Lung (tissue), 12 donors: ENCODE measurements around the gene MEX3B. TPM values are rescaled to one million over a fixed set of nuclear protein-coding genes. Genes with fewer than 3 reads are reported as not detected.
"Not testable (repeated sequence)": the region's sequence is repeated elsewhere in the genome, so short reads cannot be mapped to it uniquely, and the experiment has no call there.

Experiments used
- ATAC-seq: fragments of 200-7000 bp; cut with Tn5 transposase; one replicate; pipeline ENCODE4 v1.9.1; 2020; ENCODE audit warnings: moderate number of reproducible peaks; ENCODE audit not compliant: insufficient read depth, low FRiP score
- DNase-seq, 3 donors: peaks; one replicate each; pipeline ENCODE4 v3.0.0-alpha.2; 2013 to 2017
- H3K27ac ChIP-seq, 2 donors: one replicate each; pipeline ENCODE4 v1.5.1; 2013; ENCODE audit warnings: mild to moderate bottlenecking in 2 of 2, moderate library complexity in 2 of 2, control low read depth in 1 of 2, inconsistent platforms in 1 of 2, low read depth in 1 of 2, low read length in 1 of 2
- H3K27me3 ChIP-seq, 3 donors: one replicate each; pipeline ENCODE4 v1.5.1; 2013; ENCODE audit warnings: low read length in 2 of 3; ENCODE audit not compliant: control insufficient read depth in 3 of 3, insufficient read depth in 3 of 3
- H3K36me3 ChIP-seq, 4 donors: one replicate each; pipeline ENCODE4 v1.5.1; 2013; ENCODE audit warnings: low read length in 4 of 4, mild to moderate bottlenecking in 1 of 4, moderate library complexity in 1 of 4; ENCODE audit not compliant: control insufficient read depth in 4 of 4, insufficient read depth in 4 of 4
- H3K4me1 ChIP-seq, 5 donors: one replicate each; pipeline ENCODE4 v1.5.1; 2013; ENCODE audit warnings: low read length in 5 of 5, mild to moderate bottlenecking in 2 of 5, moderate library complexity in 1 of 5; ENCODE audit not compliant: control insufficient read depth in 5 of 5, insufficient read depth in 5 of 5
- H3K4me3 ChIP-seq: one replicate; pipeline ENCODE4 v1.5.1; 2013; ENCODE audit warnings: mild to moderate bottlenecking, control low read depth, moderate library complexity
- H3K9ac ChIP-seq, 2 donors: one replicate each; pipeline ENCODE4 v1.5.1; 2013; ENCODE audit warnings: low read length in 2 of 2, control low read depth in 1 of 2; ENCODE audit not compliant: insufficient read depth in 1 of 2
- H3K9me3 ChIP-seq, 4 donors: one replicate each; pipeline ENCODE4 v1.5.1; 2013; ENCODE audit warnings: low read length in 3 of 4, mild to moderate bottlenecking in 1 of 4, moderate library complexity in 1 of 4; ENCODE audit not compliant: control insufficient read depth in 4 of 4, insufficient read depth in 3 of 4
- WGBS, 2 donors: extraction: QIAGEN DNeasy Blood & Tissue Kit; methylation state at CpG; one replicate each; pipeline ENCODE4 v1.1.7; 2013; 5-methylcytosine and 5-hydroxymethylcytosine counted together
- polyA plus RNA-seq, 2 donors: library from polyadenylated mRNA; stranded (reverse); fragments of 200-250 nt; gene quantifications; one replicate each; pipeline ENCODE4 v1.2.1, GENCODE V29; 2013
- total RNA-seq, 2 donors: library from RNA; depleted of rRNA in 1 of 2; stranded (reverse); fragments of >200 nt in 1 of 2; gene quantifications; one replicate each; pipeline ENCODE4 v1.2.1, GENCODE V29; 2014 to 2021
- TF ChIP-seq, protein P1 (sequence below): IDR thresholded peaks from 2 replicates; pipeline ENCODE4 v1.5.1; 2012; ENCODE audit warnings: mild to moderate bottlenecking; ENCODE audit errors: control extremely low read depth, extremely low read depth
- donor health status: control.
- donor health status: control.
- donor health status: Bipolar disorder and iron deficiency.
- donor health status: healthy.
- donor health status: DM: yes; HTN: yes; CAD: no.

Gene MEX3B
- total and polyA plus RNA-seq, 4 donors: 0.89 to 6.3 (median 1.8) TPM

DNA sequence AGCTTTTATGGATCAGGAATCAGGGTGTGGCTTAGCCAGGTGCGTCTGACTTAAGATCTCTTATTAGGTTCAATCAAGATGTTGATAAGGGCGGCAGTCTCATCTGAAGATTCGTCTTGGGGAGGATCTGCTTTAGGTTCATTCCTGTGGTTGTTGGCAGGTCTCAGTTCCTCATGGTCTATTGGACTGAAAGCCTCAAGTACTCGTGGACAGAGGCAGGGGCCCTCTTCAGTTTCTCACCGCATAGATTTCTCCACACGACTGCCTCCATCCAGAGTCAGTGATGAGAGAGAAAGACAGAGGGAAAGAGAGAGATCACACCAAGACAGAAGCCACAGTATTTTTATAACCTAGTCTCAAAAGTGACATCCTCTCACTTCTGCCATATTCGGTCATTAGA, 9.4 kb downstream of the MEX3B start:
- no peaks in the 10 kb centered on the region for H3K36me3 ChIP-seq
- no peaks in the 10 kb centered on the region for H3K27me3 ChIP-seq
- peaks cover 0 to 10% (median 0%) of the 10 kb centered on the region in 5 donors for H3K4me1 ChIP-seq
- DNase-seq (no peak), ATAC-seq (no peak)
- 87 to 90% methylated on average over 7 of the region's 7 CpGs for WGBS, 2 donors
- H3K9ac ChIP-seq: no peak overlapping the region
- no peaks in the 10 kb centered on the region for H3K9me3 ChIP-seq
- H3K4me3 ChIP-seq: no peak overlapping the region
- no peak overlapping the region for H3K27ac ChIP-seq
- TF ChIP-seq, protein P1, sequence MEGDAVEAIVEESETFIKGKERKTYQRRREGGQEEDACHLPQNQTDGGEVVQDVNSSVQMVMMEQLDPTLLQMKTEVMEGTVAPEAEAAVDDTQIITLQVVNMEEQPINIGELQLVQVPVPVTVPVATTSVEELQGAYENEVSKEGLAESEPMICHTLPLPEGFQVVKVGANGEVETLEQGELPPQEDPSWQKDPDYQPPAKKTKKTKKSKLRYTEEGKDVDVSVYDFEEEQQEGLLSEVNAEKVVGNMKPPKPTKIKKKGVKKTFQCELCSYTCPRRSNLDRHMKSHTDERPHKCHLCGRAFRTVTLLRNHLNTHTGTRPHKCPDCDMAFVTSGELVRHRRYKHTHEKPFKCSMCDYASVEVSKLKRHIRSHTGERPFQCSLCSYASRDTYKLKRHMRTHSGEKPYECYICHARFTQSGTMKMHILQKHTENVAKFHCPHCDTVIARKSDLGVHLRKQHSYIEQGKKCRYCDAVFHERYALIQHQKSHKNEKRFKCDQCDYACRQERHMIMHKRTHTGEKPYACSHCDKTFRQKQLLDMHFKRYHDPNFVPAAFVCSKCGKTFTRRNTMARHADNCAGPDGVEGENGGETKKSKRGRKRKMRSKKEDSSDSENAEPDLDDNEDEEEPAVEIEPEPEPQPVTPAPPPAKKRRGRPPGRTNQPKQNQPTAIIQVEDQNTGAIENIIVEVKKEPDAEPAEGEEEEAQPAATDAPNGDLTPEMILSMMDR: no peak

DNA sequence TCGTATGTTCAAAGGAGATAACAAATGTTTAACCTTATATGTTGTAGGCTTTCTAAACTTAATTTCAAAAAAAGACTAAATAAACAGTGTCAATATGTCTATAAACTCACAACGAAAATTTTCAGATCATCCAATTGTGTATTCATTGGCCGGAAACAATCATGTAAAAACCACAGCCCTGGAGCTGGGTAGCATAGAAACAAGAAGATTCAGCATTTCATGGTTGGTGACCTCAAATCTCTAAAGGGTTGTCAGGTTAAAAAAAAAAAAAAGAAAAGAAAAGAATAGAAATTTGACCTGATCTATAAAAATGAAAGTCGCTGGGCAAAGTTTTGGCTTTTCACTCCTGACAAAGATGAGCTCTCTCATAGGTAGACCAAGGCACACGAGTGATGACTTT, 13.9 kb downstream of the MEX3B start:
- Histone ChIP-seq H3K9me3 (peaks cover 0 to 2% (median 0%) of the 10 kb centered on the region in 4 donors), H3K27ac (no peak overlapping the region), H3K4me1 (no peaks in the 10 kb centered on the region), H3K4me3 (no peak overlapping the region), H3K9ac (no peak overlapping the region), H3K36me3 (no peaks in the 10 kb centered on the region), H3K27me3 (no peaks in the 10 kb centered on the region)
- WGBS, 2 donors: 75 to 83% methylated on average over 5 of the region's 5 CpGs
- DNase-seq: no peak
- no peak for ATAC-seq
- TF ChIP-seq, protein P1: no peak

DNA sequence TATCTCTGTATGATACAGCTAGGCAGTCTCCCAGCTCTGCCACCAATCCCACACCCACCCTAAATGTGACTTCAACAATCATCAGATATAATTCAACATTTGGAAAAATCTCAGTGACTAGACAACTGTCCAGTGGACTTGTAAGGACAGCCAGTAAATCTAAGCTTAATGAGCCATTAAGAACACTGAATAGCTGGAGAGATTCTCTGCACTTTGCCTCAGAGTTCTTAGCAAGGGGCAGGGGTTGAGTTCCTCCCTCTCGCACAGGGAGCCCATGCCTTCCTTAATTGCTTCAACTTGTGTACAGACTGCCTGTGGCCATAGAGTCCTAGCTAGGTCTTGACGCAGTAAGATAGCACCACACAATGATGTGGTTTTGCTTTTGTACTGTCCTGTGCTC, 15.6 kb downstream of the MEX3B start:
- no peak overlapping the region for H3K27ac ChIP-seq
- no peaks in the 10 kb centered on the region for H3K36me3 ChIP-seq
- H3K27me3 ChIP-seq: no peaks in the 10 kb centered on the region
- H3K4me1 ChIP-seq: no peaks in the 10 kb centered on the region
- H3K4me3 ChIP-seq: no peak overlapping the region
- DNase-seq (no peak), ATAC-seq (no peak)
- TF ChIP-seq, protein P1: no peak
- peaks cover 0 to 2% (median 0%) of the 10 kb centered on the region in 4 donors for H3K9me3 ChIP-seq
- no peak overlapping the region for H3K9ac ChIP-seq
- 90 to 92% methylated on average over 2 of the region's 2 CpGs for WGBS, 2 donors

DNA sequence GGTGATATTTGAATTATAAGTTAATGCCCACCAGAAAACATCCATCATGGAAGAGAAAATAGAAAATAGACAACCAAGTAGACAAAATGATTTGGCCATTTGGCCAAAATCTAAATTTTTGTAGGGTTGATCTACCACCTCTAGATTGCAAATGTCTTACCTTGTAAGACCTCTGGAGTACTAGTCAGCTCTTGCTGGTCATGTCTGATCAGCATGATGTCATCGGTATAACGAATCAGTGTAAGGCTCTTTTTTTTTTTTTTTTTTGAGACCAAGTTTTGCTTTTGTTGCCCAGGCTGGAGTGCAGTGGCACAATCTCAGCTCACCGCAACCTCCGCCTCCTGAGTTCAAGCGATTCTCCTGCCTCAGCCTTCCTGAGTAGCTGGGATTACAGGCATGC, 17.7 kb downstream of the MEX3B start:
- not testable (repeated sequence) for H3K9me3 ChIP-seq, ATAC-seq, H3K4me1 ChIP-seq, DNase-seq, H3K9ac ChIP-seq, H3K4me3 ChIP-seq, H3K36me3 ChIP-seq, H3K27ac ChIP-seq, H3K27me3 ChIP-seq
- 72 to 76% methylated on average over 5 of the region's 5 CpGs for WGBS, 2 donors
